Erythroblast (primary cell): ENCODE results near the gene TENM4.

Experiments used
- GATA1 ChIP-seq: IDR thresholded peaks from 2 replicates; pipeline ENCODE4 v1.6.1; 2011; ENCODE audit warnings: low read depth, mild to moderate bottlenecking, control low read depth, low read length, moderate library complexity
- POLR2A ChIP-seq: IDR thresholded peaks from 2 replicates; pipeline ENCODE4 v1.6.1; 2011; ENCODE audit warnings: mild to moderate bottlenecking, low read length

- TF ChIP-seq POLR2A (no peak), GATA1 (no peak)
Observed at GRCh38 chr11:79325851-79326250, 115.0 kb downstream of the TENM4 start.
